ENCODE results near the gene KIAA0825.

Gene KIAA0825, protein sequence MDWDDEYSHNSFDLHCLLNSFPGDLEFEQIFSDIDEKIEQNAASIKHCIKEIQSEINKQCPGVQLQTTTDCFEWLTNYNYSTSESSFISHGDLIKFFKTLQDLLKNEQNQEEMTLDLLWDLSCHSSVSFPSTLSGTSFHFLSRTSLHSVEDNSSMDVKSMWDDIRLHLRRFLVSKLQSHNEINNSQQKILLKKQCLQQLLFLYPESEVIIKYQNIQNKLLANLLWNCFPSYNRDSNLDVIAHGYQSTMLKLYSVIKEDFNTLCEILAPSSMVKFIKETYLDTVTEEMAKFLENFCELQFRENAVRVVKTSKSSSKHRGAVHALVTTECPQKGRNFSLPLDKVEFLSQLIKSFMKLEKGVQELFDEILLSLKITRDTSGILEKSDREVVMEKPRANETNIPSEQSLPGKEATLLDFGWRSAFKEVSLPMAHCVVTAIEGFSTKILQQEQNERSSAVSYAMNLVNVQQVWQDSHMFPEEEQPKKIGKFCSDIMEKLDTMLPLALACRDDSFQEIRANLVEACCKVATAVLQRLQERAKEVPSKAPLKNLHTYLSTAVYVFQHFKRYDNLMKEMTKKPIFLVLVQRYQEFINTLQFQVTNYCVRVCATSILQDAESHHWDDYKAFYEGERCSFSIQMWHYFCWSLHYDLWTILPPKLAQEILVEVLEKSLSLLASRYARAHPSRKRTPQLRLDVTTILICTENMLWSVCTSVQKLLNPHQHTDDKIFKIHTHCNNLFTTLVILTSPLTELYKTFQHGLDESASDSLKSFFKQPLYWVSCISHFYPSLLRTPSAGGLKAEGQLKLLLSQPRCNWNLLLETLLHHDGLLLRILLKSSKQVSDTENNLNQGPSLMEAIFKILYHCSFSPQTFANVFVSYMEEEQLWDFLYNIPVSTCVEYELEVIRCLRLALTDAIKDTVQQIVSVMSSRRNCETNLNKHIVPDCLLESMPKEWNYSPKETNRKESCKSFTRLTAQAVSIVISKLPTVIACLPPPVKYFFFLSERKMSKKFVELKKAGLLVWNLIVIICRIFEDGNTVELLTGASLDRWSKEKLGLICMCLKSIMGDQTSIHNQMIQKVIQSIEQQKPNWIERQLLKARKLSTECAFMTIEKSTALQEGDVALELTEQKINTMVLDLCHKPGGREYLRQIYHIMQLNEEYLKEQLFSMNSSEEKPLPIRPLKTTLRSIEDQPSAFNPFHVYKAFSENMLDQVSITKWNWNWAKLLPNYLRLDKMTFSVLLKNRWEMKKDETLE (N-terminal part only)

DNA sequence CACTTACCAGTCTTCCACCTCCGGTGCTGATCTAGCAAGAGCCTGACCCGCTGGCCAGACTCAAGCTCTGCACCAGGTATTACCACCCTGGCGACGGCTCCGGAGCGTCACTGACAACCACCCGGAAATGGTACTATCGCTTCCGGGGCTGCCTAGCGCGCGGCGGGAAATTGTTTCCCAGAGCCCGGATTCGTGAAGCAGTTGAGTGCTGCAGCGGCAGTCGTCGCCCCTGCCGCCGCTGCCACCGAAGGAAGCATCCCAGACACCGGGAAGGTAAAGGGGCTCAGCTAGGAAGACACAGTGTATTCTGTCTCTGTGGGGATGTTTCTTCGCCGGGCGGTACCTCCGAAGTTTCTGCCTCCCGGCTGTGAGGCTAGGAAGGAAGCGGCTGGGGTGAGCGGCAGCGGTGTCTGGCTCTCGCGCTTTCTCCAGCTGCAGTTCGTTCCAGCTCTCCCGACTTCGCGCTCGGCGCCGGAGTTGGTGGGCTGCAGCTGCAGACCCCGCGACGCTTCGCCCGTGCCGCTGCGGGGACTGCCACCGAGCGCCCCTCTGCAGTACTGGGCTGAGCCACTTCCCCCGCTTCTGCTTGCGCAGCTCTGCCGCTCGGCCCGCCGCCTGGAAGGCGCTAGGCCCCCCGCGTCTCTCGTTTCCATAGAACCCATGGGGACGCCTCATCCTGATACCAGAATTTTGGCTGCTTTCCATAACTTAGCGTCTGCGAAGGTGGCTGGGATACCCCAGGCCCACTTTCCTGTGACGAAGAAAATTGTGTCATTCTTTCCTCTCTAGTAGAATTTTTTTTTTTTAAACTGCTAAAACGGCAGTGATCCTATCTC, at the start of gene KIAA0825, which contains the start of gene SLF1:
TSS of gene KIAA0825 (minus strand) at position 112 of the 836 bp plus-strand sequence. CDS start 81,478 bp downstream, outside the sequence.
TSS of gene SLF1 (plus strand) at position 177 of the 836 bp plus-strand sequence. CDS start 10,142 bp downstream, outside the sequence.
- peak; percentile 74 for DNase-seq

DNA sequence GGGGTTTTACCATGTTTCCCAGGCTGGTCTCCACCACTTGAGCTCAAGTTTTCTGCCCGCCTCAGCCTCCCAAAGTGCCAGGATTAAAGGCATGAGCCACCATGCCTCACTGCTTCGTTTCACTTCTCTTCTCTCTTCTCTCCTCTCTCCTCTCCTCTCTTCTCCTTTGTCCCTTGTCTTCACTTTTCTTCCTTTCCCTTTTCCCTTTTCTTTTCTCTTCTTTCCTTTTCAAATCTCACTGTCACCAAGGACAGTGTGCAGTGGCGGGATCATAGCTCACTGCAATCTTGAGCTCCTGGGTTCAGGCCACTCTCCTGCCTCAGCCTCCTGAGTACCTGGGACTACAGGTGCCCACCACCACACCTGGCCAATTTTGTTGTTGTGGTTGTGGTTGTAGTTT, 49.5 kb upstream of the KIAA0825 start:
- DNase-seq: no peak

DNA sequence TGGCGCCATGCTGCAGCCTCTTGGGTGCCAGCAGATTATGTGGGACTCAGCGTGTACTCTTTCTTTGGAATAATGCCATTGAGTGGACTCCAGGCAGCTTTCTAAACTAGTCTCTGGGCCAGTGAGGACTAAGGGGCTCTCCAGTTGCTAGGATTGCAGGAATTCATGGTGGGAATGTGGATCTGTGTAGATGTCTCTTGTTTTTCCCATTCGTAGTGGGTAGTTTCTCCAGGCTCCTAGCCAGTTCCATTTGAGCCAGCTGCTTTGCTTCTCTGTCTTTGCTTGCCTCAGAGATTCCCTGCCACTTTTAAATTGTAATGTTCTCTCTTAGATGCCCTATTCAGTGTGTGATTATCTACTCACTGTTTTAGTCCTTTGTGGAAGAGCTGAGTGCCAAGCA, 42.7 kb upstream of the KIAA0825 start:
- DNase-seq: no peak

GRCh38 chr5:94660506-94660905, 42.1 kb upstream of the KIAA0825 start:
- no peak for DNase-seq

DNA sequence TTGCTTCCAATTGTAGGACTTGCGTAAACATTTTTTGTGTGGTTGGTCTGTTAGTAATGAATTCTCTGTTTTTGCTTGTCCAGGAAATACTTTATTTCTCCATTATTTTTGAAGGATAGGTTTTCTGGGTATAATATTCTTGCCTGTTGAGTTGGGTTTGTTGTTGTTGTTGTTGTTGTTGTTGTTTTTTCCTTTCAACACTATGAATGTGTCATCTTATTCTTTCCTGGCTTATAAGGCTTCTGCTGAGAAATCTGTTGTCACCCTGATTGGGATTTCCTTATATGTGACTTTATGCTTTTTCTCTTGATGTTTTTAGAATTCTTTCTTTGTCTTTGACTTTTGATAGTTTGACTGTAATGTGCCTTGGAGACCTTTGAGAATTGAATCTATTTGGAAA, 39.9 kb upstream of the KIAA0825 start:
- DNase-seq: no peak

DNA sequence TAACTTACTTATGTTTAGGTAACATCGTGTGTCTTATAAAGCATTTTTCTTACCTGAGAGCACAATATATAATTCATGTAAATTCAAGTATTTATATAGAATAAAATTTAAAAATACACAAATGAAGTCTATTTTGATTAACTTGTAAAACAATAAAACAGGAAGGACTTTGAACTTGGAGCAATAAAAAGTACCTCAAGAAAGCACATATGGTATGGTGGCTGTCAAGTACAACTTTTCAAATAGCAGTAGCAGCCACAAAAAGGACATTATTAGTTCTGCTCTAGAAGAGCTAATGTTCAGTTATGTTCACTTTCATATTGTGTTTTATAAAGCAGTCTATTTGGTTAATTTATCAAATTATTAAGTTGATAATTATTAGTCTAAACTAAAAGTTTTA, 31.5 kb upstream of the KIAA0825 start:
- DNase-seq: no peak

GRCh38 chr5:94646758-94647157, 28.4 kb upstream of the KIAA0825 start:
- DNase-seq: no peak

DNA sequence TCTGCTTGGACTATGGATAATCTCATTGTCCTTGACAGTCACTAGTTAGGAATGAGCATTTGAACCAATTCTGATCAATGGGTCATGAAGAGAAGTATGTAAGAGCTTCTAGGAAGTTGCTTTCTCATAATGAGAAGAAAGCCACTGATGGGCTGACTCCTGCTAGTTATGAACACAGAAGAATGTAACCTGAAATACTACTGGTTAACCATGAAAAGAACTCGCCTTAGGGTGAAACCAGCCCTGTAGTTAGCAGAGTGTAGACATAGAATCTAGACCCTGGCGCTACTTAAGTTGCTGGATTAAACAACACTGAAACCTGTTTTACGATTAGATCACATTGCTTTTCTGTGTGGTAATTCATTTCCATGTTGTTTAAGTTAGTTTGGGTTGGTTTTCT, 26.6 kb upstream of the KIAA0825 start:
- no peak for DNase-seq

DNA sequence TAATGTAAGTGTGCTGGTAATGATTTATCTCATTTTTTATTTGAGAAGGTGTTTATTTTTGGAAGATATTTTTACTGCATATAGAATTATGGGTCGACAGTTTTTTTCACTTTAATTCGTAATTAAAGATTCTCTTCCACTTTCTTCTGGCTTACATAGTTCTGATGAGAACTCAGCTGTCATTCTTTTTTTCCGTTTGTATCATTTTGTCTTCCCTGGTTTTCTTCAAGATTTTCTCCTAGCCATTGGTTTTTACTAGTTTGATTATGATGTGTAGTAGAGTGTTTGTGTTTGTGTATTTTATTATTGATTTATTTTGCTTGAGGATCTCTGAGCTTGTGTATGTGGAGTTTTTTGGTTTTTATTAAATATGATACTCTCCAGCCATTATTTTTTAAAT, 21.8 kb upstream of the KIAA0825 start:
- DNase-seq: no peak

DNA sequence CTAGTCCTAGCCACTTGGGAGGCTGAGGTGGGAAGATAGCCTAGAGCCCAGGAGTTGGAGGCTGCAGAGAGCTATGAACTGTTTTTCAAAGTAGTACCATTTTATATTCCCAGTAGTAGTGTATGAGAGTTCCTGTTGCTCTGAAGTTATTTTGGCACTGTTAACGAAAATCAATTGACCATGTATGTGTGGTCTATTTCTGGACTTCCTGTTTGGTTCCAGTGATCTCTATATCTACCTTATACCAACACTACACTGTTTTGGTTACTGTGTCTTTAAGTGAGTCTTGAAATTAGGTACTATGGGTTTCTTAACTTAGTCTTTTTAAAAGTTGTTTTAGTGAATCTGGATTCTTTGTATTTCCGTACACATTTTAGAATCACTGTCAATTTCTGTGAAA, 13.6 kb upstream of the KIAA0825 start:
- DNase-seq: no peak

- no peak for DNase-seq
Measured at GRCh38 chr5:94627191-94627590, 8.8 kb upstream of the KIAA0825 start.

- DNase-seq: no peak
Measured at GRCh38 chr5:94623877-94624276, 5.5 kb upstream of the KIAA0825 start.

DNA sequence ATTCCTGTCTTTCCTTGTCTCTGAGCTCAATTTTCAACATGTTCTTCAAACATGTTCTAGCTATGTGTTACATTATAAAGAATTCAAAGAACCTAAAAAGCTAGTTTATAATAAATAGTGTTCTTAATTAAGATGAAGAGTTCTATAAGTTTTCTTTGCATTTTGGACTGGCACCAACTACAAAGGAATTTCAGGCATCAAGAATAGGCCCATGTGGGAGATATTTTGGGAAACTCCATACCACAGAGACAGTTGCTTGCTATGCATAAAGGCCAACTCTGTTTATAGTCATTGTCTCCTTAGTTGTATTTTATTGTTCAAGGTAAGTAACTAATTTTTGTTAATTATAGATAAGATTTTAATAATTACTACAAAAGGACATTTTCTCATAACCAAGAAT, 4.6 kb upstream of the KIAA0825 start:
- DNase-seq: no peak

DNA sequence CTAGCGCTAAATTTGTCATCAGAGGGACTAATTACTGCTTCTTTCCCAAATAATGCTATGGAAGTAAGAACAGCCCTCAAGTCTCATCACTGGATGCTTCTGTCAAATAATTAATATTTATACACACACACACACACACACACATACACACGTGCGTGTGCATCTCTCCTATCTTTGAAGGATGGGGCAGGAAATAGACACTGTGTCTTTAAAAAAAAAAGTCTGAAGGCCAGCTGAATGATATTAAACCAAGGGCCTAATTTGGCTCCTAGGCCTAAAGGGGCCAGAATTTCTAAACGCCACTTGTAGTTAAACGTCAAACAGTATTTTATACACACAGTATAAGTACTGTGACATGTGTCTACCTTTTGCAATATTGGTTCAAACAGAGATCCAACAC, 3.4 kb upstream of the KIAA0825 start:
- DNase-seq: no peak

- no peak for DNase-seq
Measured at GRCh38 chr5:94620256-94620655, 1.9 kb upstream of the KIAA0825 start.

DNA sequence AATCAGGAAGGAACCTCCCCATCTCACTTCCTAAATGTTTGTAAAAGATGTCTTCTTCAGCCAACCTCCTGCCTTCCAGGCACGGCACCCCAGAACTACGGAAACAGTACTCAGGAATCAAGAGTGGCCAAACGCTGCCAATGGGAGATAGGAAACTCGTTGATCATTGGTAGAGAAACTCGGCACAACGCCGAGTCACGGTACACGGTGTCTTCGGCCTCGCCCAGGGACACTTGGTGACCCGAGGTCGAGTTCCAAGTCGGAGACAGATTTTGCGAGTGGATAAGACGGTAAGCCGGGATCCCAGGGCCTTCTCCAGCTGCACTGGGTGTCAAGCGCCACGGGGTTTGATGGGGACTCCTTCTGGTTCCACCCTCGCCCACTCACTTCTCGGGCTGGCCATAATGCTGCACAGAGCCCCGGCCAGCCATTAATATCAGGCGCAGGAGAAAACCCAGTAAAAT, 343 bp downstream of the KIAA0825 start:
- peak; percentile 60 for DNase-seq

DNA sequence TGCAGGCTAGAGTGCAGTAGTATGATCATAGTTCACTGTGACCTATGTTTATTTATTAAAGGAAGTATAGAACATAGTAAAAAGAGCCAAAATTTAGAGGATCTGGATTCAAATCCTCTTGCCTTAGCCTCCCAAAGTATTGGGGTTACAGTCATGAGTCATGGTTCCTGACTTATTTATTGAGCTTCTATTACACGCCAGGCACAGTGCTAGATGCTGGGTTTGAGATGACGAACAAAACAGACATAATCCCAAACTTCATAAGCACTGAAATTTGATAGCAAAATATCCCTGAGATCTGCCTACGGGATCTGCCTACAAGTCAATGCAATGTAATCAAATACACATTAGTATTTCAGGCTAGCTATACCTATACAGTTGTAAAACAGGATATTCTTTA, 2.5 kb downstream of the KIAA0825 start:
- DNase-seq: no peak

DNA sequence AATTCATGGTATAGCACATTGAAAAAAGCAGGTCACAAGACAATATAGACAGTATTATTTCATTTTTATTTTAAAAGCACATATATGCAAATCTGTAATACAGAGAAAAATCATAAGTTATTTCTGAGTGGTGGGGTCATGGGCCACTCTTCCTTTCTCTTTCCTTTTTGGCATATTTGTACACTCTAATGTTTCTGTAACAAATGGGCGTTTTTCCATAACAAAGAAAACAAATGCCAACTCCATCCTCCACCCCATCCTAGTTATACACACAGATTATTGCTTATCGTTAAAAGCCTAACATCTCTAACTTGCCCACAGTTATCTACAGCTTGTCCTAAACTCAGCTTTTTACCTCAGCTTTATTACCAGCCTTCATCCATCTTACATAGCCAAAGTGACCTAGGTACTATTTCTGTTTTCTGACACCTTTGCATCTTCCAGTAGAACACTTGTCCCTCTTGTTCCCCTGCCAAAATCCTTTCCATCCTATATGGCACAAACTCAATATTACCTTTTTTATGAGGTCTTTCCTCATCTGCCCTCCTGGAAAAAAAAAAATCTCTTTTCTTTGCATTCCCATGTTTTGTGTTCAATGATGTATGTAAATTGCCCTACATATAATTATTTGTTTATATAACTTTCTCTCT, 4.1 kb downstream of the KIAA0825 start:
- no peak for DNase-seq

DNA sequence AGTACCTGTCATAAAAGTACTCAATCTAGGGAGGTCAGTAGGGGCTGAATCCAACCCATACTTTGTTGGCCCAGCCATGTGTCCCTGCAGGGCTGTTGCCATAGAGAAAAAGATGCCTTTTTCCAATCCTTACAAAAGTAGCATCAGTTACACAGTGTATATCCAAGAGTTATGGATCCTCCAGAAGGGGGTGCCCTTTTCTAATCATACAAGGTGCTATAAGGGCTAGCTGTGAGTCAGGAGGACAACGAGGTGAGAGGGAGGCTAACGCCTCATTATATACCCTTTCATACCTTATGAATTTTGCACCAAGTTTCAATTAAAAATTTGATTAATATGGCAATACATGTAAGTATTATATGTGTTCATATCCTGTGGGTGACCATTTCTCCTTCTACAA, 4.8 kb downstream of the KIAA0825 start:
- DNase-seq: no peak

GRCh38 chr5:94595281-94595840, 23.0 kb downstream of the KIAA0825 start:
- no peak for DNase-seq

Data from GDM1 (cell line).